H9 (cell line): ENCODE data around the gene WDR82. TPM values are rescaled to one million over a fixed set of nuclear protein-coding genes. Genes with fewer than 3 reads are reported as not detected.
A peak's percentile ranks its signal among the peaks of the same experiment; 100 is the strongest.

Source experiments
- DNase-seq: peaks from one replicate; pipeline ENCODE4 v3.0.0-alpha.2; 2017
- H2AFZ ChIP-seq: one replicate; pipeline ENCODE4 v1.6.1; 2013; ENCODE audit warnings: mild to moderate bottlenecking, low read length, control low read depth, moderate library complexity
- H2AK5ac ChIP-seq: 2 replicates; pipeline ENCODE4 v1.6.1; 2013; ENCODE audit warnings: low read length, control low read depth, mixed read lengths; ENCODE audit not compliant: insufficient read length
- H2BK120ac ChIP-seq: one replicate; pipeline ENCODE4 v1.6.1; 2013; ENCODE audit warnings: low read depth, mild to moderate bottlenecking, low read length, control low read depth, inconsistent platforms; ENCODE audit not compliant: poor library complexity, severe bottlenecking
- H2BK12ac ChIP-seq: 2 replicates; pipeline ENCODE4 v1.6.1; 2013; ENCODE audit warnings: low read length, control low read depth, mixed read lengths, low read depth; ENCODE audit not compliant: insufficient read length
- H2BK15ac ChIP-seq: 2 replicates; pipeline ENCODE4 v1.6.1; 2013; ENCODE audit warnings: low read depth, low read length, control low read depth
- H2BK20ac ChIP-seq: one replicate; pipeline ENCODE4 v1.6.1; 2013; ENCODE audit warnings: low read depth, mild to moderate bottlenecking, low read length, control low read depth, inconsistent platforms; ENCODE audit not compliant: poor library complexity, severe bottlenecking
- H2BK5ac ChIP-seq: 2 replicates; pipeline ENCODE4 v1.6.1; 2013; ENCODE audit warnings: low read length, control low read depth, mixed read lengths; ENCODE audit not compliant: insufficient read length
- H3K14ac ChIP-seq: 2 replicates; pipeline ENCODE4 v1.6.1; 2013; ENCODE audit warnings: low read length, control low read depth; ENCODE audit not compliant: insufficient read depth
- H3K18ac ChIP-seq: 2 replicates; pipeline ENCODE4 v1.6.1; 2013; ENCODE audit warnings: low read depth, mild to moderate bottlenecking, mixed read lengths, low read length, control low read depth; ENCODE audit not compliant: insufficient read length
- H3K23ac ChIP-seq: 2 replicates; pipeline ENCODE4 v1.6.1; 2013; ENCODE audit warnings: low read length, control low read depth, mixed read lengths, low read depth; ENCODE audit not compliant: insufficient read length
- H3K23me2 ChIP-seq: 2 replicates; pipeline ENCODE4 v1.6.1; 2013; ENCODE audit warnings: low read depth, mild to moderate bottlenecking, mixed read lengths, low read length, control low read depth; ENCODE audit not compliant: insufficient read length, poor library complexity, severe bottlenecking
- H3K27ac ChIP-seq: 2 replicates; pipeline ENCODE4 v1.5.1; 2013; ENCODE audit warnings: low read length, control low read depth, mixed read lengths, low read depth; ENCODE audit not compliant: insufficient read length
- H3K27me3 ChIP-seq: 2 replicates; pipeline ENCODE4 v1.6.1; 2013; ENCODE audit warnings: low read length, control low read depth, inconsistent platforms; ENCODE audit not compliant: insufficient read depth
- H3K4ac ChIP-seq: 2 replicates; pipeline ENCODE4 v1.6.1; 2013; ENCODE audit warnings: low read depth, mild to moderate bottlenecking, control low read depth, inconsistent platforms, low read length, moderate library complexity
- H3K4me1 ChIP-seq: 2 replicates; pipeline ENCODE4 v1.6.1; 2013; ENCODE audit warnings: low read length, control low read depth, inconsistent platforms; ENCODE audit not compliant: insufficient read depth
- H3K4me2 ChIP-seq: 2 replicates; pipeline ENCODE4 v1.6.1; 2013; ENCODE audit warnings: low read length, control low read depth, mixed read lengths; ENCODE audit not compliant: insufficient read length, insufficient read depth
- H3K56ac ChIP-seq: 2 replicates; pipeline ENCODE4 v1.6.1; 2013; ENCODE audit warnings: low read depth, mild to moderate bottlenecking, mixed read lengths, low read length, control low read depth; ENCODE audit not compliant: insufficient read length
- H3K79me1 ChIP-seq: 2 replicates; pipeline ENCODE4 v1.6.1; 2013; ENCODE audit warnings: low read depth, mild to moderate bottlenecking, moderate library complexity, low read length, control low read depth, inconsistent platforms; ENCODE audit not compliant: insufficient read depth, poor library complexity, severe bottlenecking
- H3K79me2 ChIP-seq: 2 replicates; pipeline ENCODE4 v1.6.1; 2013; ENCODE audit warnings: low read length, control low read depth, inconsistent platforms; ENCODE audit not compliant: insufficient read depth
- H3K9ac ChIP-seq: 2 replicates; pipeline ENCODE4 v1.6.1; 2013; ENCODE audit warnings: low read length, control low read depth, mixed read lengths; ENCODE audit not compliant: insufficient read length; ENCODE audit errors: extremely low read depth
- H3K9me3 ChIP-seq: one replicate; pipeline ENCODE4 v1.6.1; 2013; ENCODE audit warnings: low read depth, low read length, inconsistent platforms; ENCODE audit not compliant: control insufficient read depth
- H3T11ph ChIP-seq: one replicate; pipeline ENCODE4 v1.6.1; 2013; ENCODE audit warnings: mild to moderate bottlenecking, low read length, control low read depth, inconsistent platforms
- H4K20me1 ChIP-seq: one replicate; pipeline ENCODE4 v1.6.1; 2013; ENCODE audit not compliant: control insufficient read depth, insufficient read length, insufficient read depth
- H4K5ac ChIP-seq: 2 replicates; pipeline ENCODE4 v1.6.1; 2013; ENCODE audit warnings: low read depth, mild to moderate bottlenecking, mixed read lengths, low read length, control low read depth; ENCODE audit not compliant: insufficient read length
- H4K8ac ChIP-seq: replicated peaks from 2 replicates; pipeline ENCODE4 v1.6.1; 2013; ENCODE audit warnings: low read length, control low read depth, mixed read lengths, low read depth; ENCODE audit not compliant: insufficient read length
- H4K91ac ChIP-seq: 2 replicates; pipeline ENCODE4 v1.6.1; 2013; ENCODE audit warnings: low read depth, mild to moderate bottlenecking, moderate library complexity, mixed read lengths, low read length, control low read depth; ENCODE audit not compliant: insufficient read length
- H3K27ac Mint-ChIP-seq, 3 experiments: 2 replicates in 2 of 3; 3 replicates in 1 of 3; pipeline ENCODE4 v1.8.0; 2020 to 2021; ENCODE audit warnings: mixed read lengths in 3 of 3, mild to moderate bottlenecking in 1 of 3, moderate library complexity in 1 of 3
- H3K27me3 Mint-ChIP-seq: 2 replicates; pipeline ENCODE4 v1.8.0; 2021; ENCODE audit warnings: low read depth, mild to moderate bottlenecking, moderate library complexity, mixed read lengths
- H3K36me3 Mint-ChIP-seq, 3 experiments: 2 replicates in 2 of 3; 3 replicates in 1 of 3; pipeline ENCODE4 v1.8.0; 2020 to 2021; ENCODE audit warnings: low read depth in 3 of 3, mixed read lengths in 3 of 3; ENCODE audit not compliant: insufficient read depth in 1 of 3
- H3K4me1 Mint-ChIP-seq, 2 experiments: 2 replicates each; pipeline ENCODE4 v1.8.0; 2020; ENCODE audit warnings: mixed read lengths in 2 of 2
- H3K4me3 Mint-ChIP-seq, 2 experiments: 2 replicates in 1 of 2; 3 replicates in 1 of 2; pipeline ENCODE4 v1.8.0; 2020 to 2021; ENCODE audit warnings: mild to moderate bottlenecking in 2 of 2, mixed read lengths in 2 of 2, moderate library complexity in 1 of 2
- H3K9me3 Mint-ChIP-seq, 2 experiments: 2 replicates in 1 of 2; 3 replicates in 1 of 2; pipeline ENCODE4 v1.8.0; 2020; ENCODE audit warnings: mild to moderate bottlenecking in 2 of 2, mixed read lengths in 2 of 2, moderate library complexity in 1 of 2
- WGBS: extraction: QIAGEN DNeasy Blood & Tissue Kit; methylation state at CpG from one replicate; pipeline ENCODE4 v1.1.7; 2013; ENCODE audit warnings: missing lambda C conversion rate, low lambda C conversion rate, mixed read lengths; ENCODE audit not compliant: insufficient read length; ENCODE audit errors: extremely low coverage; 5-methylcytosine and 5-hydroxymethylcytosine counted together
- total RNA-seq: library from RNA; stranded (reverse); gene quantifications from 2 replicates; pipeline ENCODE4 v1.2.1, GENCODE V29; 2021
- TF ChIP-seq, protein P1 (sequence below): fragments of 200-600 bp; sonication (generic); conservative IDR thresholded peaks from 3 replicates; pipeline ENCODE4 v1.8.0; 2021; ENCODE audit warnings: antibody characterized with exemption, mild to moderate bottlenecking

Gene WDR82
- total RNA-seq, 1 experiment from 2014 or later = 83.1 TPM

DNA sequence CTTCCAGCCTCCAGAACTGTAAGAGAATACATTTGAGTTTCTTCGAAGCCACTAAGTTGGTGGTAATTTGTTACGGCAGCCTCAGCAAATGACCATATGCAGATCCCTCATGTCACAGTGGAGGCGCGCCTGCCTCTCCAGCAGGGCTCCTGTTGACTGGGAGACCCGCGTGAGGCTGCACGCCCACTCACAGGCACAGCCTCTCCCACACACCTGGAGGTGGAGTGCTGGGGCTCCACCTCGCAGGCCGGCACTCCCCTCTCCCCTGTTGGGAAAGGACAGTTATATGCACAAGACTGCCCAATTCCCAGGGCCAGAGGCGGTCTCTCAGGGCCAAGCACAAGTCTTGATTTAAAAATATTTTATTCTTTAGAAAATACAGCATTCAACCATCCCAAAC lies 50.2 kb downstream of the WDR82 start:
- no peaks in the 10 kb centered on the region; the same call in 1 of the 2 replicates for H3K27me3 Mint-ChIP-seq
- H3K9me3 Mint-ChIP-seq = no peaks in the 10 kb centered on the region; a peak in 2 of 5 replicates
- no peaks in the 10 kb centered on the region for H3K4me1 ChIP-seq
- no peak overlapping the region for H2BK20ac ChIP-seq
- no peaks in the 10 kb centered on the region for H3K23me2 ChIP-seq
- no CpG with 5 or more reads among the region's 10 CpGs for WGBS
- H2BK15ac ChIP-seq = no peak overlapping the region
- H3K79me1 ChIP-seq = no peaks in the 10 kb centered on the region
- H2BK12ac ChIP-seq = no peak overlapping the region
- H4K5ac ChIP-seq = no peak overlapping the region
- H3K4me2 ChIP-seq = no peak overlapping the region
- H3K9me3 ChIP-seq = no peaks in the 10 kb centered on the region
- H3K9ac ChIP-seq = no peak overlapping the region
- H3K18ac ChIP-seq = no peak overlapping the region
- no peak overlapping the region for H3K56ac ChIP-seq
- no peak overlapping the region for H2BK5ac ChIP-seq
- no peak overlapping the region for H3K14ac ChIP-seq
- H2BK120ac ChIP-seq = no peak overlapping the region
- peak overlapping the region in 1 of 3 experiments; percentile 36; a peak in 1 of 7 replicates for H3K27ac Mint-ChIP-seq
- H3K79me2 ChIP-seq = no peaks in the 10 kb centered on the region
- no peak overlapping the region for H3K27ac ChIP-seq
- H3K4me3 Mint-ChIP-seq = no peak overlapping the region
- H4K91ac ChIP-seq = no peak overlapping the region
- no peak overlapping the region for H3T11ph ChIP-seq
- H3K23ac ChIP-seq = no peak overlapping the region
- peaks cover 12 to 27% (median 24%) of the 10 kb centered on the region in 3 experiments for H3K36me3 Mint-ChIP-seq
- TF ChIP-seq, protein P1, sequence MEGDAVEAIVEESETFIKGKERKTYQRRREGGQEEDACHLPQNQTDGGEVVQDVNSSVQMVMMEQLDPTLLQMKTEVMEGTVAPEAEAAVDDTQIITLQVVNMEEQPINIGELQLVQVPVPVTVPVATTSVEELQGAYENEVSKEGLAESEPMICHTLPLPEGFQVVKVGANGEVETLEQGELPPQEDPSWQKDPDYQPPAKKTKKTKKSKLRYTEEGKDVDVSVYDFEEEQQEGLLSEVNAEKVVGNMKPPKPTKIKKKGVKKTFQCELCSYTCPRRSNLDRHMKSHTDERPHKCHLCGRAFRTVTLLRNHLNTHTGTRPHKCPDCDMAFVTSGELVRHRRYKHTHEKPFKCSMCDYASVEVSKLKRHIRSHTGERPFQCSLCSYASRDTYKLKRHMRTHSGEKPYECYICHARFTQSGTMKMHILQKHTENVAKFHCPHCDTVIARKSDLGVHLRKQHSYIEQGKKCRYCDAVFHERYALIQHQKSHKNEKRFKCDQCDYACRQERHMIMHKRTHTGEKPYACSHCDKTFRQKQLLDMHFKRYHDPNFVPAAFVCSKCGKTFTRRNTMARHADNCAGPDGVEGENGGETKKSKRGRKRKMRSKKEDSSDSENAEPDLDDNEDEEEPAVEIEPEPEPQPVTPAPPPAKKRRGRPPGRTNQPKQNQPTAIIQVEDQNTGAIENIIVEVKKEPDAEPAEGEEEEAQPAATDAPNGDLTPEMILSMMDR = no peak
- H3K4ac ChIP-seq = no peak overlapping the region
- H4K8ac ChIP-seq = no peak overlapping the region
- H2AFZ ChIP-seq = no peak overlapping the region
- no peak overlapping the region for H2AK5ac ChIP-seq
- H4K20me1 ChIP-seq = no peaks in the 10 kb centered on the region
- H3K27me3 ChIP-seq = no peaks in the 10 kb centered on the region
- DNase-seq = no peak
- H3K4me1 Mint-ChIP-seq = peaks cover 0 to 14% of the 10 kb centered on the region in 2 experiments; a peak in 3 of 4 replicates
